GM19372 (cell line): Measurements from ENCODE around the gene MEF2C.

Experiments used
- ATAC-seq: cut with Tn5 transposase; IDR thresholded peaks from one replicate; pipeline ENCODE4 v1.9.1; 2021; ENCODE audit warnings: mild to moderate bottlenecking, low read depth, moderate library complexity; ENCODE audit not compliant: unreplicated experiment

Gene MEF2C

DNA sequence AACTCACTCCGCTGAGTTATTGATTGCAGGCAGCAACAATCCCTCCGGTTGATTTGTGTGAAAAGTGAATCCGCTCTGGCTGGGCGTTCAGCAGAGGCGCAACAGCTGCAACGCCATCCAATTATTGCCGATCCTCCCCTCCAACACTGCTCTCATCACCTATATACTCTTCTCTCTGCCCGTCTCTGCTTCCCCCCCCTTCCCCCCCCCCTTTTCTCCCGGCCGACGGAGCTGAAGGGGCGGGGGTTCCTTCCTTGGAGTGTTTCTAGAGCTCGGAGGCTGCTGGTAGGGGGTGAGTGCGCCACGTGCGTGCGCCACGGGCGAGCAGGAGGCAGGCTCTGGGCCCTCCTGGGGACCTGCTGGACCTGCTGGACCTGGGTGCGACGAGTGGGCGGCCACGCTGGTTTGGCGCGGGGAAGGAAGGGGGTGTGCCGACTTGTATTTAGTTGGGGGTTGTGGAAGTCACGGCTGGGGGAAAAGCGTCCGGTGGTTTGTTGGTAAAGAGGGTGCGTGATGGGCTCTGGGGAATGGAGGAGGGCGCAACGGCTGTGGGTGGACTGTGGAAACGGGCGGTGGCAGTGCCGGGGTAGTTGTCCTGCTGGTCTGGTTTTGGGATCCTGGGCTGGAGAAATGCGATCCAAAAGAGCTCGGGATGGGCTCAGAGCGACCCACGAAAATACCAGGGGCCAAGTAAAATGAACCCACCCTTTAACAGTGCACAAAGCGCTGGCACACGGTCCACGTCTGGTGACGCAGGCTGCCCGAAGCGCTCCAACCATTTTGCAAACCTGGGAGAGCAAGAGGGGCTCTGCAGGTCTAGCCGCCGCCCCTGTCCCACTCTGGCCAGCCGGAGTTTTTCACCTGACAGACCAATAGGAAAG is 6.4 kb upstream of the MEF2C start:
- ATAC-seq: peak; percentile 36

DNA sequence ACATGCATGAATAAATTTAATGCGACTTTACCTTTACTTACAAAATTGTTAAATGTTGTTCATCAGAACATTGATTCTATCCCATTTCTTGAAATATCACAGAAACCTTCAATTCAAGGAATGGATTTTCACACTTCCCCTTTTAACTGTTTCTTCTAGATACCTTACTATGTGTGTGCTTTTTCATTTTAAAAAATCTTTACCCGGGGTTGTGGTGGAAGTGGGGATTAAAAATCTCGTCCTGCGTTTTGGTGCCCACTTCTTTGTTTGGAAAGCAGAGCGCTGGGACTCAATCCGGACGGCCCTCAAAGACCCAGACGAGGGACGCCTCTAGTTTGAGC is 5.8 kb upstream of the MEF2C start:
- peak; percentile 3 for ATAC-seq

DNA sequence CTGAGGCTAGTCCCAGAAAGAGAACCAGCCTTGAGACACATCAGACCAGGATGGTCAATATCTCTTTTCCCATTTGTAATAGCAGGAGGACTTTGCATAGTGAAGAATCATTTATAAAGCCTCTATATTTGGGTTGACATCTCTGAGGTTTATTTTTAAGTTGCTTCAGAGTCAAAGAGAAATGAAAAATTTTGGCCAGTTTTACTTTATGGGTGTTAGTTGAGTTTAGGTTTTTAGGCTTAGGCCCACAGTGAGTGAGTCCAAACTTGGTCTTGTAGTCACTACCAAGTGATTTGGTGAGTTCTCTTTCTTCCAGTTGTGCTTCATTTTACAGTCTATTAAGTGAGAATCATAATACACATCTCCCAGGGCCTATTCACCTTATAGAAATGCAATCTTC is 5.3 kb upstream of the MEF2C start:
- no peak for ATAC-seq

DNA sequence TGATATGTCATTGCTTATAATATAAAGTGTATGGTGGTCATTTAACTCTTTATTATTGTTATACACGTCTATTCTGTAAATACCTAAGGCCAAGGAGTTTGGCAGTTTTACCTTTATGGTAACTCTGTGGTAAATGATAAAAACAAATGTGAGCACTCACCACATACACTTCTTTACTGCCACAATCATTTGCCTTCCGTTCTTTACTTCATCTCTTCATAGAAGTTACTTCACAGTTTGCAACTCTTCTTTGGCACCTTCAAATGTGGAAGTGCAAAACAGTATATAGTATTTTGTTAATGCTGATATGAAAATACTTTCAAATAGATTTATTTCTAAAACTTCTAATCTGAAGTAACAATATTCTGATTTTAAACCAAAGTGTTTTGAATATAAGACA is 4.4 kb upstream of the MEF2C start:
- no peak for ATAC-seq

DNA sequence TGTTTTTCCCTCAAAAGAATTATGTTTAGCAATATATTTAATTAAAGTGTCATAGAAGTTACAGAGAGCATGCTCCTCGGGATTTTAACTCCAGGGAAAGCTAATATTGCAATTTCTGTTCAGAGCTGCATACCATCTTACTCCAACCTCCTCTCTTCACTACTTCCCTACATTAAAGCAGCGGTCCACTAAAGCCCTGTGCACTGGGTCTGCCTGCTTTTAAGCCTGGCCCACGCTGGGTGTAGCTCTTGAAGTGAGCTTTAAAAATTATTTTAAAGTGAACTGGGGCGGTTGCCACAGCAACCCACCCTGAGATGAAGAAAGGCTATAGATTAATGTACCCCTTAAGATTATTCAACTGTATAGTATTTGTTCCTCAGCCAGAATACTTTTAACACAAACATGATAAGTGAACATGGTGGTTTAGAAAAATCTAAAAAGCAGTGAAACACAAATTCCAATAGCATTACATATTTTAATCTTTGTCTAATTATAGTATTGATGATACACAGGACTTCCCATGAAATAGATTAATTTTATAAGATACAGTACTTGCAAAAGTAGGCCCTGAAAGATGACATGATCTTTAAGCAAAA is 3.9 kb upstream of the MEF2C start:
- no peak for ATAC-seq

DNA sequence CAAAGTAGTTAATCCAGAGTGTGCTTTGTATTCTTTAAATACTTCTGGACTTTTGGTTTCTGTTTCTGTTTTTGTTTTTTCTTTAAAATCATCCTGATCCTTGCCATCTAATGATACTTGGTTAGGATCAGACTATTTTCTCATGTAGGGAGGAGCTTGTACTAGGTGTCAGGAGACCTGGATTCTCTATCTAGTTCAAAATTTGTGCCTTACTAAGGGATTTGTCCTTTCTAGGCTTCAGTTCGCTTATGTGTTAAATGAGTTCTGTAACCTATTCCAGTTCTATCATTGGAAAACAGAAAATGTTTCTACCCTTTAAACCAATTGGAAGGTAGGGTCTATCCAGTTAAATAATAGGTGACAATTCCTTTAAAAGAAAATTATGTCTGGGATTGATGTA is 3.3 kb upstream of the MEF2C start:
- ATAC-seq: no peak

DNA sequence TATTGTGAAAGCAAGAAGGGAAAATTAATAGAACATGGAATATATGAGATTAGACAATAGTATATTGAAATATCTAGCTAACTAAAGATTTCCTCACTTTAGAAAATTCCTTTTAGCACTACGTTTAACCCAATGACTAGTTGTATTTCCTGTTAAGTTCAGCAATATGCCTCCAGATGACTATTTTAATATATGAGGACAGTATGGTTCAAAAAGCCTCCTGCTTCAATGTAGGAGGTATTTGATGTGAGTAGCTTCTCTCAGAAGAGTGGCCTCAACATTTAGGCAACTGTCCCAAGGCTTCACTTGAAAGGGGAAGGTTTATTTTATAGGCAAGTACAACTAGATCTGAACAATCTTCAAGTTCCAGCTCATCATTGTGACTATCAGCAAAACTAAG is 2.0 kb upstream of the MEF2C start:
- no peak for ATAC-seq

DNA sequence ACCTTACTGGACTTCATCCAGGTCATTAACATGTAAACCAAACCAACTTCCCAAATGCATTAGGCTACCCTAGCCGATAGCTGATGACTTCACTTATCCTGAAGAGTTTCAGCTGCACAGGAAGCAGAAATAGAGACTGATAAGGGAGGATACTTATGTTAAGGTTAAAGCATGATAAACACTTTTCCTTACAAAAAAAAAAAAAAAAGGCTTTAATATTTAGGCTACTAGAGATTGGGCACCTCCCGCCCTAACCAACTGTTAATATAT is 1.6 kb upstream of the MEF2C start:
- ATAC-seq: no peak

DNA sequence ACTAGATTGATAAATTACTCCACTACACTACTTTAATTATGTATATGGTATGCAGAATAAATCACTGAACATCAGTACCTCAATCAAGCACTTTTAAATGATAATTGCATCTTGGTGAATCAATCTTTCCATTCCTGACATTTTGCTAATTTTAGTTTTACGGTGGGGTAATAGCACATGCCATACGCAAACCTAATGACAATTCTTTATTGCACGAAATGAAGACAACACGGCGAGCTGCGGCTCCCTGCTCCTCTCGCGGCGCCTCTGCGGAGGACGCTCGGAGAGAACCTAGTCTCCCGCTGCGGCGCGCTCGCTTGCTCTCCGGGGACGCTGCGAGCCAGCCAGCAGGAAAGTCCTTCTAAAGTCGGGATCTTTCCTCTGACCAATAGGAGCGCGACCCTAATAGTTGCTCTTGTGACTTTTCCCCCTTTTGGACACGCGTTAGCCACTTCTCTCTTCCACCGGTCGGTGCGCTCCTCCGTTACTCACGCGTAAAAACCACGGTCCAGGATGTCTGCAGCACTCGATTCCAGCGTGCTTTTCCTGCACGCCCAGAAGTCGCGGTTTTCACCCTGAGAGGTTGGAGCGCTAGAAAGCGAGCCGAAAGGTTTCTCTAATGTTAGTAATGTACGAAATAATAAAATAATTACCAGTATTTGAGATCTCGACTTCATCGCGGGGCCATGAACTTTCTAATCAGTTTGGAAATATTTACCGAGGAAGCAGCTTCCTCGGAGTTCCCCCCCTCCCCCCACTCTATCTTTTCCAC is 1.0 kb upstream of the MEF2C start:
- ATAC-seq: no peak

DNA sequence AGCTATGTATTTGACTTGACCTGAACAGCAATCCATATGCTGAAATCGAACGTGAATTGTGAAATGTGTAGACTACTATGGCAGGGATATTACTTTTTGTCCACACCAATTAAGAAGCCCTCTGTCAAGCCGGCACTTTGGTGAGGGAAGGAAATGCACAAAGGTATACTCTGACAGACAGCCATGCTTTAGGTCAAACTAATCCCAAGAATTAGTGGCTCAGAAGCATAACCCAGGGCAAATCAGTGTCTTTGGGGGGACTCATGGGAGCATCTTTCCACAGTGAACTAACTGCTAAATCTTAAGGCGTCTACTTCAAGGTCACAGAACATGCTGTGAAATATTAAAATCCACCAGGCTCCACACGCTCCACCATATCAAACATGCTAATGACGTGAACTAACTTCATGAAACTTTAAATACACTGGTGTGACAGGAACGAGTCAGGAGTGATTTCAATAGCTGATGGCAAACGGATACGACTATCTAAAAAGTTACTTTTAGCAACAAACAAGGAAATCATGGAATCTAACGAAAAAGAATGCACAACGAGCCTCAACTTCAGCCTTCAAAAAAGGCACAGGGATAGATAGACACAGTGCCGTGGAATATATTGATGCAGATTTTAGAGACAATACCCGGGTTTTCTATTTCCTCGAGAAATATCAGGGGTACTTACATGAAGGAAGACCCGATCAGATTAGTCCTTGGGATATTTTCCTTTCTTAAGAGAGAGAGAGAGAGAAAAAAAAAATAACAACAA is 527 bp downstream of the MEF2C start:
- no peak for ATAC-seq

DNA sequence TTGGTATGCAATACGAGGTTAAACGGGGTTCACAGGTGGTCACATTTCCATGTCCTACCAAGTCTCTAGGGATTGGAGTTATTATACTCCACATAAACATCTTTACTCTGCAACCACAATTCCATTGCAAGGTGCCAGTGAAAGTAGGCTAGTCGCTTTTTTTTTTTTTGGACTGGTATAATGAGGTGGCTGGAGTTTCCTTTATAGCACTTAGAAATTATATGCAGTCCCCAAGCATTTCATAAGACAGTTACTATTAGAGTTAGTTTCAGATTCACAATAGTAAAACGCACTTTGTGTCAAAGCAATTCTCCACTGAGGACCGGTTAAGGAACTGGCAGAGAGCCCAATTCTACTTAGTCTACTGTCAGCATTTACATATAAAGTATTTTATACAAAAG is 1.4 kb downstream of the MEF2C start:
- no peak for ATAC-seq

DNA sequence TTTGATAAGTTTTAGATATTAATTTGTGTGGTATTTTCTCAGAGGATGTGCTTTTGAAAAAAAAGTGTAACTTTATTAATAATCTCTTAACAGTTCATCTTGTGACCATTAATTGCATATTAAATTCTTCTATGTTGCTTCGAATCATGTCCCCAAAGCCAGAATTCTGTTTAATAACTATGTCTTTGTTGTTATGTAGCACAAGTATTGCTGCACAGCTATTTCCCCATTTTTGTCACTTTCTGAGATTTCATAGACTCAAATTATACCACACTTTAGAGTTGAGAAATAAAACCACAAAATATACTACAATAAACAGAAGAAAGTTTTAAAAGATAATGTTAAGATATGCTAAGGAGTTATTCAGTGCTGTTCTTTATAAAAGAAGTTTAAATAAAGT is 2.8 kb downstream of the MEF2C start:
- ATAC-seq: no peak

DNA sequence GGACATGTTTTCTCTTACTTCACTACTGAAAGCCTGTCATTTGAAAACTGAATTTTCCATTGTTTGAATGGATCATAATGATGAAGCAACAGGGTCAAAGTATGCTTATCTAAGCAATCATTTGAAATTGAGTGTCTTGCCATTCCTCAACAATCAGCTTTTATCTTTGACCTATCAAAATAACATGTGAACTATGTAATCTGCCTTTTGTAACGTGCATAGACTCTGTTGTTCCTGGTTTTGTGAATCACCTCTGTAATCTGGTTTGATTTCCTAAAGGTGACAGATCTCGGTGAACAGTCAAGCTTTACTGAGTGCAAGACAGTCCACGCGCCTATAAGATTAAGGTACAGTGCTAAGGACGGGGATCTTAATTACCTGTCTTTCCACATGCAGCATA is 3.3 kb downstream of the MEF2C start:
- no peak for ATAC-seq

DNA sequence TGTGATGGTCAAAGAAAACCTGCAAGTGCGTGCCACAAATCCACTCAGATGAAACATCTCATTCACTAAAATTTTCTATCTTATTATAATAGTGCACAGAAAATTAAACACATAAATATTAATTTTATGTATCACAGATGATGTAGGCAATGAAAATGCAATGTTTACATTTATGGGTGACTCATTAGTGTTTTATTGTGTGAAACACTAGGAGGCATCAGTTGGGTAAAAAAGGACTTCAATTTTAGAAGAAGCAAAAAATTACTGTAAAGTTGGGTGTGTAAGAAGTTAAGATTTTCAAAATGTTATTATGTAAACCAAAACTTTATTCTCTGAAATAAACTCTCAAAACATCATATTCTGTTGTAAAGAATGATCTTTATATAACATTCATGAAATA is 4.0 kb downstream of the MEF2C start:
- ATAC-seq: no peak

DNA sequence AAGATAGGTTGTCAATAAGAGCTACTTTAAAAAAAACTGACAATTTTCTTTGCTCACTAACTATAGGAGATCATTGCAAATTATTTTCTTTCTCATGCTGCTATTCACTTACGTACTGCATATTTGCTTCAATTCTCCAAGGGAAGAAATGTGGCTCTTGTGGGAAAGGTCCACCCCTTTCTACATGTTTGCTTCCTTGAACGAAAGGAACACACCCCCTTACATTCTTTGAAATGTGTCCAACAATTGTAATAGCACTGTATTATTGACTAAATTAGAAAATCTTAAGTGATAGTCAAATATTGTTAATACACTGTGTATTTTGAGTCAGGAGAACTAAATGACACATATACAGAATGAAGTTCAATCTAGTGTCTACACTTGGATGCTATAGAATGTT is 5.2 kb downstream of the MEF2C start:
- ATAC-seq: no peak

DNA sequence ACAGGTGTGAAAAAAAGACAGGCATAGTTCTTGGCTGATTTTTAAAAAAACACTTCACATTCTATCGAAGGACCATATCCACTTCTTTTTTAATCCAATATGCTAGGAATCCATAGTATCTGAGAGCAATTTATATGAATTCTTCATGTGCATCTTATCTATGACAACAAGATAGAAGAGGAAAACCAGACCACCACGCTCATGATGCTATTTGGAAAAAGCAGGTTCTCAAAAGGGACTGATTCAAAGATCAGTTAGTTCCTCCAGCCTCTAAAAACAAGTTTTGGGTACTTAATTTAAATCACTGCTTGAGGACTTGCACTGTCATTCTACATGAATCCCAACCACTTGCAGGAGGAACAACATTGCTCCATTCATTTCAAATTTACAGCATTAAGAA is 6.3 kb downstream of the MEF2C start:
- no peak for ATAC-seq

DNA sequence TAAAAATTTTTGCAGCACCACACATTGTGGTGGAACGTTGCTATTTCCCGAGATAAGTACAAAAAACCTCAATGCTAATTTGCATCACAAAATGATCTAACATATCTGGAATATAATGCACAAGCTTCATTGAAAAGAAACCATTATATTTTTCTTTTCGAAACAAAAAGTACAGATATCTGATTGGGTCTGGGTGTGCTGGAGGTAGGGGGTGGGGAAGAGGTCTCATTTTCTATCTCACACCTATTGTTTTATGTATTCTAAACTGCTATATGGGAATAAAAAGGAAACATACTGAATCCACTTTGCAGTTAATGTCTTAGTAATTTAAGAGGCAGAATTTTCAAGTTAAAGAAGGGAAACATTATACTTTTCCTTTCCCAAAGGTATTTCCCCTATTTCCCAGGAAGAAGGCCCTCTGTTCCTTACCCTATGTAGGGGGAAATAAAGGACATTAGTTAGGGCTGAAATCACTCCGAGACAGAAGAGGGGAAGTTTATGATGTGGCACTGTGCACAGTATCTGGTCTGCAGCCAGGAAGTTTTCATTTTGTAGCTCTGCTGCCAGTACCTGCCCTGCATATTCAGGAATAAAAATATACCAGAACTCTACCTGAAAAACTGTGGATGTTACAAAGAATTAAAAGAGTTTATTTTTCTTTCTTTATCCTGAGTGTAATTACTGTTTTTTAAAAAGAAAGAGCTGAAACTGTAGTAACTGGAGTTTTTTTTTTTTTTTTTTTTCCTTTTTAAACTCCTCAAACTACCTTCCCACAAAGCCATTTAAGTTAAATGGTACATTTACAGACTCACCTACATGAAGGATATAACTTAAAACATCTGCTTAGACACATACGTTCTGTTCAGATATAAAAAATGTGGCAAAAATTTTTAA is 7.4 kb downstream of the MEF2C start:
- ATAC-seq: no peak

DNA sequence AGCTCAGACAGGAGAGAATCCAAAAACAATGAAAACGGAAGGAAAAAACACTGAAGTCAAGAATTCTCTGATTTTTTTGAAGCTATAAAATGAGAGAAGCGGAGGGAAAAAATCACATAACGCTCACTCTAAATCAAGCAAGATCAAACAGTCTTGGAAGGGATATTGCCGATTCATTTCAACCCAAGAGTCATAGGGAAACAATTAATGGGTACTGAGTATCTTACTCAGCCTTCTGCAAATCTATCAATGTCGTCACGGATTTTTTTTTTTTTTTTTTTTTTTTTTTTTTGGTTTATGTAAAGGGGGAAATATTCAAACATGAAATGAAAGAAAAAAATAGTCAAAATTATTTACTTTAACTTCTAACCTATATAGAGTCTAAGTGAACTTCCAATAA is 9.5 kb downstream of the MEF2C start:
- ATAC-seq: no peak

DNA sequence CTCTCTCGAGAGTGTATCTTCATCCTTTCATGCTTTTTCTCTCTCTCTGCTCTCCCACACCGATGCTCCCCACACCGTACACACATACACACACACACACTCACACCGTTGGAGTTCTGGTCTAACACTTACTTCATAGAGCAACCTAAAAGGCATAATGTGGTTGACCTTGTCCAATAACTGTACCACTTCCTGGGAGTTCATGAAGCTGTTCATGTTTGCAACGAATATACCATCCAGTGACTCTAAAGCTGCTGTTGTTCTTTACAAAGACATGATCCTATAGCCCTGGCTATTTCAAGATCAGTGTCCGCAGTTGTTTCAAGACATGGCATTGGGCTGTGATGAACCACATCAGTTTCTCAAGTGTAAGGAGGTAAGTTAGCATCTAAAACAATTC is 10.0 kb downstream of the MEF2C start:
- ATAC-seq: no peak

DNA sequence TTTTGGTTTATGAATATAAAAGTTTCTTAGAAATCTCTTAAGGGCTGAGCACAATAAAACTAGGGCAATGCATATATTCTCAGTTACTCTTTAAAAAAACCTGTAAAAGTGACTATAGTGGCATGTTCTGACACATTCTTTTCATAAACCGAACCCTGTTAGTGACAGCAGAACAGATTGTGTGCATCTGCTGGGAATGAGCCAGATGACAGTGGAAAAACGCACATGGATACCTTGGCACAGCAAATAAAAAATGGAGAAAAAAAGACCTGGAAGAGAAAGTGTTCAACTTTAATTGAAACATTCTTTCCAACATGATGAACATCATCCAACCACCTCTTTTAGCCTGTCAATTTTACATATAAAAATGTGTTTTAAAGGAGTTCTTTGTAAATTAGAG is 12.7 kb downstream of the MEF2C start:
- ATAC-seq: no peak
